SJCRH30 (cell line): ENCODE data around the gene CLIC6. TPM values are rescaled to one million over a fixed set of nuclear protein-coding genes. Genes with fewer than 3 reads are reported as not detected.

ENCODE experiments used
- DNase-seq, 2 experiments: peaks; one replicate each; pipeline ENCODE4 v3.0.0-alpha.2; 2015 to 2020
- H3K27ac ChIP-seq: fragments of 250-450 bp; sonication (Bioruptor Pico); 2 replicates; pipeline ENCODE4 v1.5.1; 2020; ENCODE audit warnings: mild to moderate bottlenecking, moderate library complexity
- H3K27me3 ChIP-seq: fragments of 250-450 bp; sonication (Bioruptor Pico); 2 replicates; pipeline ENCODE4 v1.5.1; 2020; ENCODE audit warnings: mild to moderate bottlenecking, moderate library complexity
- H3K36me3 ChIP-seq: fragments of 250-450 bp; sonication (Bioruptor Pico); 2 replicates; pipeline ENCODE4 v1.5.1; 2020; ENCODE audit warnings: mild to moderate bottlenecking, moderate library complexity
- H3K4me1 ChIP-seq: fragments of 250-450 bp; sonication (Bioruptor Pico); 2 replicates; pipeline ENCODE4 v1.5.1; 2020; ENCODE audit warnings: mild to moderate bottlenecking, moderate library complexity
- H3K4me3 ChIP-seq: fragments of 250-450 bp; sonication (Bioruptor Pico); 2 replicates; pipeline ENCODE4 v1.5.1; 2020; ENCODE audit warnings: mild to moderate bottlenecking, moderate library complexity
- H3K9me3 ChIP-seq: fragments of 250-450 bp; sonication (Bioruptor Pico); replicated peaks from 2 replicates; pipeline ENCODE4 v1.5.1; 2020; ENCODE audit warnings: mild to moderate bottlenecking, moderate library complexity
- total RNA-seq: library from RNA; depleted of rRNA; stranded (reverse); fragments of >200 nt; shearing (Covaris generic); gene quantifications from 2 replicates; pipeline ENCODE4 v1.2.3, GENCODE V29; 2014

Gene CLIC6
- total RNA-seq, 1 experiment from 2014 or later: not detected

DNA sequence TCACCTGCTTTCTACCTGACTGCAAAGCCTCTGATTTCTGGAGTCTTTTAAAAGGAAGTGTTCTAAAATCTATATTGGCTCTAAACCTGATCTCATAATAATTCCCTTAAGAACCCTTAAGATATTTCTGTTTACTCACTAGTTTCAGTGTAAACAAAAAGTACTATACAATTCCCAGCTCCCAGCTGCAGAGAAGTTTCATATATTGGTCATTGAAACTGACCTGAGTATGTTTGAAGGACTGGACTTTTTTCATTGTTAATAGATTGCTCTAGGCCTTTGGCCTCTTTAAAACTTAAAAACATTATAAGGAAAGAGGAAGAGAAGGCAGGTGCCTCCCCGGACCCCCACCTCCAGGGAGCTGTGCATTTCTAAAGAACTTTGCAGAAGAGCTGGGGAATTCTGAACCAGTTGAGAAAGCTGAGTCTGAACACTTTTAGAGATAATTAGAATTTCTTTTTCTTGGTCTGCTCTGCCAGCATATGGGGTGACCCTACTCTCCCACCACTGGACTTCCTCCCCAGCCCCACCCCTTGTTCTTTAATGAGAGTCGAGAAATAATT lies 23.7 kb downstream of the CLIC6 start:
- H3K27me3 ChIP-seq: no peaks in the 10 kb centered on the region; the same call in 1 of the 2 replicates
- 0 out of 2 replicates have a peak, but pooled peaks cover 3% of the 10 kb centered on the region for H3K4me1 ChIP-seq
- H3K27ac ChIP-seq: no peak overlapping the region
- no peaks in the 10 kb centered on the region for H3K36me3 ChIP-seq
- H3K9me3 ChIP-seq: no peaks in the 10 kb centered on the region; the same call in 1 of the 2 replicates
- no peak overlapping the region for H3K4me3 ChIP-seq
- DNase-seq: no peak

DNA sequence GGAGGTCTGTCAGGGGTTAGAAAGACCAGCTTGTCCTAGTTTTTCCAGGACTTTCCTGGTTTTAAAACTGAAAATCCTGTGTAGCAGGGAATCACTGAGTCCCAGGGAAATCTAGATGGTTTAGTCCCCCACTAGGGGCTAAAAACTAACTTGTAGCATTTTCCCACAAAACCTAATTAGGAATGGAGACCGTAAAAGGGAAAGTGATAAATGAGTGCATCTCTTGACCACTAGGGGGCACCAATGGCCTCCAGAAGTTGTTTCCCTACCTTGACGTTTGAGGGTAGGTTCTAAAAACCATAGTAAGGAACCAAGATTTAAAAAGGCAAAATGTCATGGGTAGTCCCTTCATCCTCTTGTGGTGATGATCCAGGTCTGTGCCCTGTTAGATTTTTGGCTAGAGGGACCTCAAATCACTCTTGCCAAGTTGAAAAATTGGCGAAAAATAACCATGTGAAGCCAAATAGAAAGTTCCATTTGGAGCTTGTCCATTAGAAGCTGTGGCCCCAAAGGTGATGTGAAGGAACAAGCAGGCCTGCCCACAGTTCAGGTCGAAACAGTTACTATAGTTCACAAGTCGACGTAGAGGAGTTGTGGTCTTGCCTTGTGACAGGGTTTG lies 24.5 kb downstream of the CLIC6 start:
- Histone ChIP-seq H3K9me3 (no peaks in the 10 kb centered on the region; the same call in 1 of the 2 replicates), H3K4me1 (0 out of 2 replicates have a peak, but pooled peaks cover 3% of the 10 kb centered on the region), H3K4me3 (no peak overlapping the region), H3K36me3 (no peaks in the 10 kb centered on the region), H3K27ac (no peak overlapping the region), H3K27me3 (no peaks in the 10 kb centered on the region; the same call in 1 of the 2 replicates)
- DNase-seq: peak; percentile 52 to 86

DNA sequence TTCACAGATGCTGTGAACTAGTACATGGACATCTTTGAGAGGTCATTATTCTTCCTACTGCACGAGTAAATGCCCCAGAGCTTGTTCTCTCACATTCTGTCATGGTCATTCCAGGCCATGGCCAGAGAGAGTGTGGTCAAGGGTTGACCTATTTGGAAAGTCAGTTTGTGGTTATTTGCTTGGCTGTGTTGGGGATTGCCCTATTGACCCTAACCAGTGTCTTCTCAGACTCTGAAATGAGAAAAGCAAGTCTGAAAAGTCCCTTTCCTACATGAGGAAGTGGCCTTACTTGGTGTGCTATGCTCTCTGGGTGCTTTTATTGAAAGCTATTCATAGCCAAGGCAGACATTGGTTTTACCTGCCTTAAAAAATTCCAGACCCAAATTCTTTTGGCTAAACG lies 26.6 kb downstream of the CLIC6 start:
- Histone ChIP-seq H3K4me1 (0 out of 2 replicates have a peak, but pooled peaks cover 3% of the 10 kb centered on the region), H3K27me3 (no peaks in the 10 kb centered on the region; the same call in 1 of the 2 replicates), H3K9me3 (no peaks in the 10 kb centered on the region; the same call in 1 of the 2 replicates), H3K27ac (no peak overlapping the region), H3K4me3 (no peak overlapping the region), H3K36me3 (no peaks in the 10 kb centered on the region)
- no peak for DNase-seq

DNA sequence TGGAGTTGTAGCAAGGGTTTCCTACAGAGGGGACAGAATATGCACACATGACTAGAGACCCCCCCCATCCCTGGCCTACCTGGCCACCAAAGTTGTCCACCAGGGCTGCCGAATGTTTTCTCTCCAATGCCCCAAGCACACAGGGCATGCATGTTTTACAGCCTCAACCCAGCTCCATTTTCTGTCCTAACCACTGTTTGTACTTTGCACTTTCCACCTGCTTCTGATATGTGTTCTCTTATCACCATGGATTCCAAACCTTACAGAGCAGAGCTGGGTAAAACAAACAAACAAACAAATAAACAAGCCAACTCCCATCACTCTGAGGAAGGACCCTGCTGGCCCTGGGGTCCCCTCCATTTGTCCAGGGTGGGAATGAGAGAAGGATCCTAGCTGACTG lies 27.3 kb downstream of the CLIC6 start:
- no peaks in the 10 kb centered on the region for H3K36me3 ChIP-seq
- H3K4me3 ChIP-seq: no peak overlapping the region
- no peak overlapping the region for H3K27ac ChIP-seq
- H3K27me3 ChIP-seq: no peaks in the 10 kb centered on the region; the same call in 1 of the 2 replicates
- 0 out of 2 replicates have a peak, but pooled peaks cover 3% of the 10 kb centered on the region for H3K4me1 ChIP-seq
- no peak for DNase-seq
- no peaks in the 10 kb centered on the region; the same call in 1 of the 2 replicates for H3K9me3 ChIP-seq

DNA sequence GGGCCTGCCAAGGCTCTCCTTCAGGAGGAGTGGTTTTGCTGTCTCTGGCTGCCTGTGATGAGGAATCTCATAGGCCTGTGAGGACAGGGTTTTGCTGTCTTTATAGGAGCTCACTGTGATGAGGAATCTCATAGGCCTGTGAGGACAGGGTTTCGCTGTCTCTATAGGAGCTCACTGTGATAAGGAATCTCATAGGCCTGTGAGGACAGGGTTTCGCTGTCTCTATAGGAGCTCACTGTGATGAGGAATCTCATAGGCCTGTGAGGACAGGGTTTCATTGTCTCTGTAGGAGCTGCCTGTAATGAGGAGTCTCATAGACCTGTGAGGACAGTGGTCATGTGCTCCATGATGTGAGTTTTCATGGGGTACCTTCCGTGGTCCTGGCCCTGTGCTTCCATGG lies 29.0 kb downstream of the CLIC6 start:
- Histone ChIP-seq H3K4me3 (no peak overlapping the region), H3K4me1 (0 out of 2 replicates have a peak, but pooled peaks cover 3% of the 10 kb centered on the region), H3K9me3 (no peaks in the 10 kb centered on the region; the same call in 1 of the 2 replicates), H3K27me3 (no peaks in the 10 kb centered on the region), H3K27ac (no peak overlapping the region), H3K36me3 (no peaks in the 10 kb centered on the region)
- no peak for DNase-seq

DNA sequence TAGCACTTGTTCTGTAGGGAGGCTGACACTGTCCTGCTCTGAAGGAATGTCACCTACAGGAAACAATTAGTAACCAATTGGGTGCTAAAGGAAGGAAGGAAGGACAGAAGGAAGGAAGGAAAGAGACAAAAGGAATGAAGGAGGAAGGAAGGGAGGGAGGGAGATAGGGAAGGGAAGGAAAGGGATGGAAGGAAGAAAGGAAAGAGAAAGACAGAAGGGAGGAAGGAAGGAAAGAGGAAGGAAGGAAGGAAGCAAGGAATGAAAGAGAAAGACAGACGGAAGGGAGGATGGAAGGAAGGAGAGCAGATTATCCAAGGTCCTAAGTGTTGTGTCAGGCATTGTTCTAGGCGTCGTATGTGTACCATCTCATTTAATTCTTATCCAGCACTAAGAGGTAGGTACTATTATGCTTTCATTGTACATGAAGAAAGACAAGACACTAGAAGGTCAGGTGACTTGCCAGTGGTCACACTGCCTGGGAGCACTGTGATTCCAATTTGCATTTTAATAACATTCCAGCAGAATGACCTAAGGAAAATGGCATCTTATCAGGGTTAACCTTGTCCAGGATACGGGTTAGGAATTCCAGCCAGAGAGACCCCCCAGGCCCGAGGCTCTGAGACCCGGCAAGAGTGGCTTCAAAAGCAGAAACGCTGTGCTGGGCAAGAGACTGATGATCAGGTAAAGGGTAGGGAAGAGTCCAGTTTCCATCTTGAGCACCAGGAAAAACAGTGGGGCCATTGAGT lies 29.6 kb downstream of the CLIC6 start:
- H3K4me1 ChIP-seq: no peaks in the 10 kb centered on the region
- no peak overlapping the region for H3K27ac ChIP-seq
- no peak for DNase-seq
- no peaks in the 10 kb centered on the region for H3K36me3 ChIP-seq
- H3K9me3 ChIP-seq: no peaks in the 10 kb centered on the region; the same call in 1 of the 2 replicates
- no peak overlapping the region for H3K4me3 ChIP-seq
- no peaks in the 10 kb centered on the region for H3K27me3 ChIP-seq

DNA sequence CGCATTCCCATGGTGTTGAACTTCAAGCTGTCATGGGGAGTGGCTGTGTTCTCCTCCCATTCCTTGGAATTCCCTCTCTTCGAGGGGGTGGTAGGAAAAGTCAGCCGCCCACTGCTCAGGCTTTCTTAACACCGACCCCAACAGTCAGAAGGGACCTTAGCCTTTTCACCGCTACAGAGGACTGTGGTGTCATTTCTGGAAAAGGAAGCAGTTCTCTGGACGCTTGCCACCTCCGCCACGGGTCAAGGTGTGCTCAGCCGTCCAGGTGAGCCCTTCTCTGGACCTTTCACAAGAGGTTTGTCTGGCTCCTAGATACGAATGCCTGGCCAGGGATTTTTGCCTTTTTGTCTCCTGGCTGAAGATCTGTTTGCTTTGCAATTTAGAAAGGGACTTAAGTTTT lies 31.8 kb downstream of the CLIC6 start:
- H3K4me1 ChIP-seq: no peaks in the 10 kb centered on the region
- no peak for DNase-seq
- H3K27me3 ChIP-seq: peaks cover 6% of the 10 kb centered on the region; the same call in 1 of the 2 replicates
- no peaks in the 10 kb centered on the region for H3K36me3 ChIP-seq
- H3K27ac ChIP-seq: no peak overlapping the region
- no peaks in the 10 kb centered on the region for H3K9me3 ChIP-seq
- H3K4me3 ChIP-seq: no peak overlapping the region

DNA sequence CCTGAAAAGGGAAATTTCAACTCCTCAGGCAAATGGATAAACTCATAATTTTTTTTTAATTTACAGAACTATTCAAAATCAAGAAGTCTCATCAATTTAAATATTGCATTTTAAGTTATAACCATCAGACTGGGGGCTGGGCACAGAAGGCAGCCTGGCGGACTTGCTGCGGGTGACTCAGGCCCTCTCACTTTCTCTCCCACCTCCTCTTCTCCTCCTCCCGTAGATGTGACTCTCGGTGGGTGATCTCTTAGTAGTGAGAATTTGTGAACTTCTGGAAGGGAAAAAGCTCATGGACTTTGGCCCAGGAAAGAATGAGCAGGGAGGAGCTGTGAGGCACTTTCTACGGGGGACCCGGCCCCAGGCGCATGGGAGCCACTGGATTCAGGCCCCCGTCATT lies 32.9 kb downstream of the CLIC6 start:
- Histone ChIP-seq H3K9me3 (no peaks in the 10 kb centered on the region), H3K4me1 (no peaks in the 10 kb centered on the region), H3K4me3 (no peak overlapping the region), H3K36me3 (no peaks in the 10 kb centered on the region), H3K27me3 (peaks cover 6% of the 10 kb centered on the region; the same call in 1 of the 2 replicates), H3K27ac (no peak overlapping the region)
- no peak for DNase-seq

DNA sequence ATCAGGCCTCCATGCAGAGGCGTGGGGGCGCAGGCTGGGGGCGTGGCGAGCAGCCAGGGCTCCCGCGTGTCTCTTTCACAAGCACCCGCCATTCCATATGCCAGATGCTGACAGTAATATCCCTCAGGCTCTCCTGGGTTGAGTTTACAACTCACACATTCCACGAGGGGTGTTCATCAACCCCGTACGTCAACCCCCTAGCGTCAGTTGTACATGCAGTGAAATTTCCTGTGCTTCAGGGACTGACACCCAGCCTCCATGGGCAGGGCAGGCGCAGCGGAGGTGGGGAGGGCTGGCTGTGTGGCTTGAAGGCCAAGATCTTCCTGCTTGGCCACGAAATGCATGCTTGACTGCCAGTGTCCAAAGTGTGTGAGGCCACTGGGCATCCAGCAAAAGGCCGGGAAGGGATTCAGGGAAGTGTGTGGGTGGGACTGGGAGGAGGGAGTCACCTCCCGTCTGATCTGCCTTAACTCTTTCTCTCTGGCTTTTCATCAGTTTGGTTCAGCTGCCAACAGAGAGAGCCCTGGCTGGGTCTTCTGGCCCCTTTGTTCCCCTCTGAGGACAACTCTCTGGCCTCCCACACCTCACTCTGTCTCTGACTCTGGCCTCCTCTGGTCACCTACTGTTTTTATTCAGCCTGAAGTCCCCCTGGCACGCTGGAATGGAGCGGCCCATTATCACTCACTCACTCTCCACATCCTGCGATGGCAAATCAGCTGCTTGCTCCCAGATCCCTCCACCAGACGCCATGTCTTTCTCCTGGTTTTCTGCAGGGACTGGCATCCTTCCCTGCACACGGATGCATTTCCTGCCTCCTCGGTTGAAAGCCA lies 33.8 kb downstream of the CLIC6 start:
- Histone ChIP-seq H3K27ac (no peak overlapping the region), H3K36me3 (no peaks in the 10 kb centered on the region), H3K9me3 (no peaks in the 10 kb centered on the region), H3K4me1 (no peaks in the 10 kb centered on the region), H3K4me3 (no peak overlapping the region), H3K27me3 (peaks cover 6% of the 10 kb centered on the region; the same call in 1 of the 2 replicates)
- no peak for DNase-seq

DNA sequence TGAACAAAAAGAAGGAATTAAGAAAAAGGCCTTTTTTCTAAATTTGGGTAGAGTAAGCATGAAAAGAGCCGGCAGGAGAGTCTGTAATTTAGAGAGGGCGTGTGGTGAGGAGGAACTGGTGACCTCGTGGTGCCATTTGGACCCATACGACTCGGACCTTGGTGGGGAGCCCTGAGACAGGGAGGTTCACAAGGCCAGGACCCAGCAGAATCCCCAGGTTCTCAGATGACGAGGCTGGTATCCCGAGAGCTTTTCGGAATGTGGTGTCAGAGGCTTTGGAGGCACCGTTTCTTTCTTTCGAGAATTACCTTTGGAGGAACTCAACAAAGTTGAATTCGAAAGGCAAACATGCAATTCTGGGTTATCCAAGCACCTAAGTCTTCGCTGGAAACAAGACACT lies 34.8 kb downstream of the CLIC6 start:
- no peak overlapping the region for H3K4me3 ChIP-seq
- peaks cover 6% of the 10 kb centered on the region; the same call in 1 of the 2 replicates for H3K27me3 ChIP-seq
- no peaks in the 10 kb centered on the region for H3K4me1 ChIP-seq
- H3K27ac ChIP-seq: no peak overlapping the region
- H3K9me3 ChIP-seq: no peaks in the 10 kb centered on the region
- H3K36me3 ChIP-seq: no peaks in the 10 kb centered on the region
- DNase-seq: no peak

DNA sequence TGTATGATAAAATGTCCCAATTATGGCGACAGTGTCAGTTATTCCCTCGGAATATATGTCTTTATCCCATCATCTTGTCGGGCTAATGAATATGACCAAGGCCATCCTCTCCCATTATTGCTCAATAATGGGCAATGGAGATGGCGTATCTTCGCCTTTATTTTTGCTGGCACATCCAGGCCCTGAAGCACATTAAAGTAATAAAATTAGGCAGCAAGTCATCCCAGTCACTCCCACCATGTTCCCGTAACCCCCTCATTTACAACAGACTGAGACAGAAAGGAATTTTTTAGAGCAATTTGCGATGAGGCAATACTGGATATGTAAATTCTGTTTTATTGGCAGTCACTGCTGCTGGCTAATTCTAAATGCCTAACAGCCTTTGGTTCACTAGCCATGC lies 35.3 kb downstream of the CLIC6 start:
- no peak for DNase-seq
- no peaks in the 10 kb centered on the region for H3K9me3 ChIP-seq
- H3K4me3 ChIP-seq: no peak overlapping the region
- H3K4me1 ChIP-seq: no peaks in the 10 kb centered on the region
- no peak overlapping the region for H3K27ac ChIP-seq
- peaks cover 6% of the 10 kb centered on the region; the same call in 1 of the 2 replicates for H3K27me3 ChIP-seq
- H3K36me3 ChIP-seq: no peaks in the 10 kb centered on the region

DNA sequence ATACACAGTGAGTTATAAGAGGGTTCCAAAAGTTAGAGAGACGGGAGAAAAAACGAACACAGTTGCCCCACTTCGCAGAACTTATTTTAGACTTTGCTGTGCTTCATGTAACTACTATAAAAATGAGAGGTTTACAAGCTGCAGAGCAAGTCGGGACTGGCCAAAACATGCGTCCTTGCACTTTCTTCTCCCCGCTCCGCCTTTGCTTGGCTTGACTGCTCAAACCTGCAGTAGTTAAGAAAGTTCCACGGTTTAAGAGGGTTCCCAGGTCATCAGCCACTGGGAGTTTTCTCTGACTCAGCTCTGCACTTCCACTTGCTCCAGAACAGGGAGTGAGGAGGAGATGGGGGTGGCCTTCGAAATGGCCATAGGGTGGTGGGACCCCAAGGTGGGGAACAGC lies 36.2 kb downstream of the CLIC6 start:
- no peaks in the 10 kb centered on the region for H3K36me3 ChIP-seq
- no peaks in the 10 kb centered on the region for H3K9me3 ChIP-seq
- no peak for DNase-seq
- no peak overlapping the region for H3K27ac ChIP-seq
- peaks cover 6% of the 10 kb centered on the region; the same call in 1 of the 2 replicates for H3K27me3 ChIP-seq
- H3K4me1 ChIP-seq: no peaks in the 10 kb centered on the region
- no peak overlapping the region for H3K4me3 ChIP-seq

DNA sequence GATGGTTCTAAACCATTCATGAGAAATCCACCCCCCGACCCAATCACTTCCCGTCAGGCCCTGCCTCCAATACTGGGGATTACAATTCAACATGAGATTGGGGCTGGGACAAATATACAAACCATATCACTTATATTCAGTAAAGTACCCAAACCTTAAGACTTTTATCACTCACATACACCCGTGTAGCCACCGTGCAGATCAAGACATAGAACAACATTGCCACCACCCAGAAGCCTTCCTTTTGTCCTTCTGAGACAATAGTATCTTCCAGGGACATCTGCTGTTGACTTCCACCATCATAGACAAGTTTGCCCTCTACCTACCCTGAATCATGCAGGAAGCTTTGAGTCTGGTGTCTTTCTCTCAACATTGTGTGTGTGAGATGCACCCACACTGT lies 37.5 kb downstream of the CLIC6 start:
- H3K27me3 ChIP-seq: peaks cover 6% of the 10 kb centered on the region; the same call in 1 of the 2 replicates
- DNase-seq: no peak
- H3K4me1 ChIP-seq: no peaks in the 10 kb centered on the region
- no peak overlapping the region for H3K27ac ChIP-seq
- H3K36me3 ChIP-seq: no peaks in the 10 kb centered on the region
- no peaks in the 10 kb centered on the region for H3K9me3 ChIP-seq
- H3K4me3 ChIP-seq: no peak overlapping the region

DNA sequence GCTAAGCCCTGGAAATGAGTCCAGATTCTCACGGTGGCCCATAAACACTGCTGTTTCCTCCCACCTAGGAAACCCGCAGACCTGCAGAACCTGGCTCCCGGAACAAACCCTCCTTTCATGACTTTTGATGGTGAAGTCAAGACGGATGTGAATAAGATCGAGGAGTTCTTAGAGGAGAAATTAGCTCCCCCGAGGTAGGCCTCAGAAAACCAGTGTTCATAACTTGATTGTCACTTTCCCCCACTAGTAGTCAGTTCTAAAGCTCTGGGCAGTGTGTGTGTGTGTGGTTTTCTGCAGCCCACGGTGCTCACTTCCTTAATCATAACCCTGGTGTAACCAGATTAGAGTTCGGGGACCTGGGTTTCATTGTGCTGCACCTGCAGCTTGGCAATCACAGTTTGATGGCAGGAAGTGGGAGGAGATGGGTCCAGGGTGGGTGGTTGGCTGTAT lies 39.1 kb downstream of the CLIC6 start:
- H3K27ac ChIP-seq: no peak overlapping the region
- peaks cover 6% of the 10 kb centered on the region; the same call in 1 of the 2 replicates for H3K27me3 ChIP-seq

More for the DNA sequence above, 39.1 kb downstream of the CLIC6 start:
- H3K4me3 ChIP-seq: no peak overlapping the region
- no peaks in the 10 kb centered on the region for H3K4me1 ChIP-seq
- H3K36me3 ChIP-seq: no peaks in the 10 kb centered on the region
- no peak for DNase-seq
- H3K9me3 ChIP-seq: no peaks in the 10 kb centered on the region
